Measurements from ENCODE around the gene CCL21.

CCL21 gene

DNA sequence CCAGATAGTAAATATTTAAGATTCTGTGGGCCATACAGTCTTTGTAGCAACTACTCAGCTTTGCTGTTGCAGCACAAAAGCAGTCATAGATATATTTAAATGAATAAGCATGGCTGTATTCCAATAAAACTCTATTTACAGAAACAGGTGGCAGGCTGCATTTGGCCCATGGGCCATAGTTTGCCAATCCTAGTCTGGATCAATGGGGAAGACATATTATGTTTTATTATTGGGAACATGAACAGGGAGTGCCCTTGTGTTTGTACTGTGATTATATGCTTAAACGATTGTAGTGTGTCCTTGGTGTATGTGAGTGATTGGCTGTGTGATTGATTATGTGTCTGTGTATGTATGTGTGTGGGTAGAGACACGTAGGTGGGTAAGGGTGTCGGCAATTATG is 35.5 kb downstream of the CCL21 start:
- DNase-seq (ENCODE audit: low read depth in 2 of 2), result no peak

DNA sequence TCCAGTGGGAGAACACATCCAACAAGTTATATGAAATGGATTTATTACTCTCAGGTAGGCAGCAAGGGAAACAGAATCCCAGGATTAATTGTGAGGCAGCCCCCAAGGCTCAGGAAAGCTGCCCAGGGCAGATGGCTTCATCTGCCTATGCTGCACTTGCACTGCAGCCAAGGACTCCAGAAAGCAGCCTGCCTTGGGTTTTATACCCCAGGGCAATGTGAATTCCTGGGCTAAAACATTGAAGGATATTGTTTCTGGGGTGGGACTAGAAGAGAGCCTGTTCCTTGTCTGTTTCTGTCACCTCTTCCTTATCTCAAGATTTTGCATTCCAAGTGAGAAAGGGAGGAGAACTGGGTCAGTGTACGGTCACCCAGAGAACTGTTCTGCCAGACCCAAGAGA is 38.6 kb downstream of the CCL21 start:
- no peak for DNase-seq (ENCODE audit: low read depth in 2 of 2)

DNA sequence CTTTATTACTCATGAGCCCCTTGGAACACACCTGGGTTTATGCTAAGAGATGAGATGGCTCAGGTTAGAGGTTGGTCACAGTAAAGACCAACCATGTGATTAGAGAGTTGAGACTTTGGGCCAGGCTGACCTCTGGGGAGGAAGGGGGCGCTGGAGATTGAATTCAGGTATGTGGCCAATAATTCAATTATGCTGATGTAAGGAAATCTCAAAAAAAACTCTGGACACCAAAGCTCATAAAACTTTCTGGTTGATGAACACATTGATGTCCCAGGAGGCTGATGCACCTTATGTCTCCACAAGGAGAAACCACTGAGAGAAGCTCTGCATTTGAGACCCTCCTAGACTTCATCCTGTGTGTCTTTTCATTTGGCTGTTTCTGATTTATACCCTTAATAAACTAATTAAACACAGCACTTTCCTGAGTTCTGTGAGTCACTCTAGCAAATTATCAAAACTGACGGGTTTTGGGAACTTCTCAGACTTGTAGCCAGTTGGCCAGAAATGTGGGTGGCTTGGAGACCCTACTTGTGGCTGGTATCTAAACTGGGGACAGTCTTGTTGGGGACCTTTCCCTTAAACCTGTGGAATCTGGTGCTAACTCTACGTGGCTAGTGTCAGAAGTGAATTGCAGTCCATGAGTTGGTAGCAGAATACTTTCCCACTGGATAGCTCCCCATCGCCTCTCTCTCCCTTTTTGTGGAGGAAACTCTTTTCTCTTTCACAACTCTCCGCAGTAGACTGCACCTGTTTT is 40.0 kb downstream of the CCL21 start:
- DNase-seq (ENCODE audit: low read depth in 2 of 2), result no peak

DNA sequence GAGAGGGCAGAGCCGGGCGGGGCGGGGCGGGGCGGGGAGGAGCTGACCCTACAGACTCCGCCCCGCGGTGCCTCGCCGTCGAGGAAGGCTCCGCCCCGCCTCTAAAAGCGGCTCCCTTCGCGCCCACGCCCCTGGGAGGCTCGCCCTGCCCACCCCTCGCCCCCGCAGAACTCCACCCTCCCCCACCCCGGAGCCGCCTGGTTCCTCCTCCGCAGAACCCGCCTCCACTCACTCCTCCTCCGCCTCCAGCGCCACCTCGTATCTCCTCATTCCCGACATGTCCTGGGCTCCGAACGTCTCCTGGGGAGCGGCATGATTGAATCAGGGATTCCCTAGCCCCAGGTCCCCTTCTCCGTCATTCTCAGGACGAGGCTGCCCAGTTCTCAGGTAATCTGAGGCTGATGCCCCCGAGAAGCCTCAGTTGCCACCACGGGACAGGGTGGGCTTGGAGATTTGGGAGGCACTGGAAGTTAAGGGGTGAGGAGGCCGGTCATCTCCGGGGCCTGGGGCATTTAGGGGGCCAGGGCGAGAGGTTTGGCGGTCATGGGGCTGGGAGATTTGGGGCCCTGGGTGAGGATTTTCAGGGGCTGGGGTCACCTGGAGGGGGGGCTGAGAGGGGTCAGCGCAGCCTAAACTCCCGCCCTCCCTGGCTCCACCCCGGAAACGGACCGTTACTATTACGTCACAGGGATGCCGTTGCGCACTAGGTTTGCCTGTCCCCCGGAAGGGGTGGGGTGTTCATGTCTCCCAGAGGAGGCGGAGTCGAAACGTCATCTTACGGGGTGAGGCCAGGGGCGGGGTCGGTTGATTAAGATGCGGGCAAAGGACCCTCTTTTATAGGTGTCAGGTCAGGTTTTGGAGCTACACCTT is 44.3 kb downstream of the CCL21 start:
- DNase-seq (ENCODE audit: low read depth in 2 of 2), result peak; percentile 61 to 75

DNA sequence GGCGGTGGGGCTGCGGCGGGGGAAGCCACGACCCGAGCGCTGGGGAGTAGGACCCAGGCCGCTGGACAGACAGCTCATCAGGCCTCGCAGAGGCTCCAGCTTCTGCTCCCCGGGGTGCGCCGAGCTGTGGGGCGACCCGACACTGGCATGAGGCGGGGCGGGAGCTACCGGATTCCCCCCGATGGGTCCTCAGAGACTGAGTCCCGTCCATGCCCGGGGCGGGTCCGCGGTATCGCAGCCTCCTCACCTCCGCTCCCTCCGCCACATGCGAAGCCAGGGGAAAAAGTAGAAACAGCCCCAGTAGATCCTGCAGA is 44.9 kb downstream of the CCL21 start:
- no peak for DNase-seq (ENCODE audit: low read depth in 2 of 2)

DNA sequence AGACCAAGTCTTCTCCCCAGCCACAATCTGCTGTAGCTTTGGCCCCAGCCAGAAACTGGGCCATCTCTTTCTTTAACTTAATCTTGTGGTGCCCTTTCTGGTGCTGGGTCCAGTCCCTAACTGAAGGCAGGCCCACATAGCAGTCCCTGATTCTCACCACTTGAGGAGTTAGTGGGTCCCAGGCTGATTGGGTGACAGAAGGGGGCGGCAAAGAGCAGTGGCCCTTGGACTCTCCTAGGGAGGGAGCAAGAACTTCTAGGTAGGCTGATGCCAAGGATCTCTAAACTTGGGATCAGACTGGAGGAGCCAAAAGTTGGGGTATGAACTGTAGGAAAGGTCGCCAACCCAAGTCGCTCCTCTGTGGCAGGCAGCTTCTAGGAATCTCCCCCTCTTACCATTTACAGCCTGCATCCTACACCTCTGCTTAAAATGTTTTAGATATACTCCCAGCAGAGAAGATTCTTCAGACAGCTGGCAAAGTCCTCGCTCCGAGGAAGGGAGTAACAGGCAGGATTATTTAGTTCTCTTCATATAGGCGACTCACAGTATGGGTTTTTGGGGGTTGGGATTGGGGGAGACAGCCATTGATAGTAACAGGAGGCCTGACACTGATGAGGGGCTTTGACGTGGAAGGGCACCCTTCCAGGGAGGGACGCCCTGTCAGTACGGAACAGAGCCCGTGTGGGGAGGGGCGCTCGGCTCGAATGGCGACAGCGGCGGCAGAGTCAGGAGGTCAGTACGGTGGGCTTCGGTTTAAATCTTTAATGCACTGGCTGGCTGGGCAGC is 45.5 kb downstream of the CCL21 start:
- DNase-seq (ENCODE audit: low read depth in 2 of 2), result peak; percentile 47 to 77

DNA sequence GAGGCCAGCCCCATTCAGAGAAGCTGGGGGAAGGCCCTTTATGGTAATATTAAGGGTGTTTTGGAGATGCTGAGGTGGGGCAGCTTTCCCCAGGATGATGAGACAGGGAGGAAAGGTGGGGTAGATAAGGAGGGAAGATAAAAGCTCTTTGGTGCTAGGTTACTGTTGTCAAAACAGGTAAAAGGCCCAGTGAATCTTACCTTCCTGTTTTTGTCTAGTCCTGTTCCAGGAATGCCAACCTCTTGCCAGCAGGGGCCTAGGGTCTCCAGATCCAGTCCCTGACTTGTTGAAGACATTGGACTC is 46.7 kb downstream of the CCL21 start:
- DNase-seq (ENCODE audit: low read depth in 2 of 2), result no peak

DNA sequence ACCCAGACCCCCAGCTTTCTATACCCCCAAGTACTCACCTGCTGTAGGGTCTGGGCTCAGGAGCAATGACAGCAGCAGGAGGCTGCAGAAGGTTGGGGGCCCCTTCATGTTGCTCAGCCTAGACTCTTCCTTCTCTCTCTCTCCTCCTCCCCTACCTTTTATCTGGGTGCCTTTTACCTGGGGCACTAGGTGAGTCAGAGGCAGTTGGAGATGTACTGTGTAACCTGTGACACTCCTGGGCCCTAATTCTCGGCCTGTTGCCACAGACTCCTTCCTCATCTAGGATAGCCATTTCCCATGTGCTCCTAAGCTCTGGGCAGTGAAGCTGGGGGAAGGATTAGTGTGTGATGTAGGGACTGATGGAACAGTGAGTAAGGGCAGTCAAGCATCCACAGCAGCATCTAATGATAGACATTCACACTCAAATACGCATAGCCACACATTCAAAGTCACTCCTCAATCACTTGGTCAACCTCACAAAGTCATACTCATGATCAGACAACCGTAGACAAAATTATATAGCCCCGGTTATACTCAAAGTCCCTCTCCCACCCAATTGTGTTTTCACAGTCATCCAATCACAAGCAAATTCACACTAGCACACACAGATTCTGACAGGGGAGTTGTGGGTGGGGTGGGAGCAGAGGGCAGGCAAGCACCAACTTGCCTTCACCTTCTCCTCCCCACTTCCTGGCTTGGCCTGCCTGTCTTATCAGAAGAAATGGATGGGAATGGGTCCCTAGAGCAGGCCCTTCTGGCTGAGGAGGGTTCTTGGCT is 47.2 kb downstream of the CCL21 start, which contains the start of gene CCL27:
CCL27 (minus strand) TSS at position 132 of the 777 bp plus-strand sequence; CDS start at position 108, 24 bp downstream.
- no peak for DNase-seq (ENCODE audit: low read depth in 2 of 2)

DNA sequence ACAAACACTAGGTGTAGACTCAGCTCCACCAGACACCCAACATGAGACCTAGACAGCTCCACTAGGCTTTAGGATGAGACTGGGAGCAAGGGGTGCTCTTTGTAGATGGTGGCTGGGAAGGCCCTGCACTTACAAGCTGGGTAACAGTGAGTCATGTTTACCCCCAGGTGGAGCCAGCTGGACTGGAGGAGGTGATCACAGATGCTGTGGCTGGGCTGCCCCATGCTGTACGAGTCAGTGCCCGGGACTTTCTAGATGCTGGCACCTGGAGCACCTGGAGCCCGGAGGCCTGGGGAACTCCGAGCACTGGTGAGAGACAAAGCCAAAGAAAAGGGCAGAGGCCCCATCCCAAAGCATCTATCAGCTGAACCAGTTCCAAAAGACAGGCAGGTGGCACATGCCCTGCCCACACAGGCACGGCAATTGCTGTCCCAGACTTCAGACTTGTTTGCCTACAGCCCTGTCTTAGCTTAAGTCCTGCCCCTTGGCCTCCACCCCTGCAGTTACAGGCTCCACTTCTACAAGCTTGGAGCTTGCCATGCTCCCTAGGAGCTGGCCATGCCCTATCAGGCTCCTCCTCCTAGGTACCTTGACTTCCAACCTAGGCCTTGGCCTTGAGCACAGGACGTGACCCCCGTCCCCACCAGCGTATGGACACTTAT is 50.2 kb downstream of the CCL21 start:
- DNase-seq (ENCODE audit: low read depth in 2 of 2), result no peak

Measured in stimulated activated CD4-positive, alpha-beta T cell treated with anti-CD3 and anti-CD28 coated beads, Interleukin-12 subunit alpha, Interleukin-12 subunit beta, amount 100 ng/mL, for 24 hours (primary cell).